Lower leg skin (tissue), 4 donors: ENCODE measurements around the gene THADA. TPM values are rescaled to one million over a fixed set of nuclear protein-coding genes. Genes with fewer than 3 reads are reported as not detected.

ENCODE experiments used
- DNase-seq, 2 donors: peaks; one replicate each; pipeline ENCODE4 v3.0.0-alpha.2; 2019; ENCODE audit warnings: low spot score in 2 of 2
- H3K4me3 ChIP-seq: fragments of 200-600 bp; sonication (generic); 2 replicates; pipeline ENCODE4 v1.5.1; 2017; ENCODE audit warnings: mild to moderate bottlenecking, low read depth; ENCODE audit not compliant: poor library complexity, severe bottlenecking
- CTCF ChIP-seq, 3 donors: fragments of 450-650 bp; IDR thresholded peaks; one replicate each; pipeline ENCODE4 v1.5.1; 2016; ENCODE audit warnings: antibody characterized with exemption in 3 of 3, mild to moderate bottlenecking in 3 of 3, moderate library complexity in 2 of 3
- POLR2A ChIP-seq, 2 donors: fragments of 450-650 bp; IDR thresholded peaks; one replicate each; pipeline ENCODE4 v1.6.1; 2016 to 2017; ENCODE audit warnings: antibody characterized with exemption in 2 of 2, mild to moderate bottlenecking in 1 of 2, moderate library complexity in 1 of 2
- WGBS, 2 donors: methylation state at CpG; one replicate each; pipeline ENCODE4 v1.1.5; 2018; 5-methylcytosine and 5-hydroxymethylcytosine counted together
- intact Hi-C: fragments of 100-400 bp; cut with DNase I; formaldehyde crosslinking; loops from one replicate; pipeline ENCODE4 v1.15.0; 2023; ENCODE audit warnings: low total_unique reads
- total RNA-seq, 4 donors: library from RNA; depleted of rRNA; stranded (reverse); fragments of >200 nt; gene quantifications; one replicate each; pipeline ENCODE4 v1.1.0, GENCODE V29; 2016

THADA gene
- total RNA-seq, 4 donors from 2014 or later: 19.5 to 26.4 (median 22.2) TPM

GRCh38 chr2:43455731-43456642, 139.9 kb downstream of the THADA start:
- DNase-seq: no peak
- TF ChIP-seq CTCF (IDR thresholded peaks at IDR 0.05): no peak
- no peak for TF ChIP-seq POLR2A (IDR thresholded peaks at IDR 0.05)
- intact Hi-C loops: no loop called here
- no peak overlapping the region for H3K4me3 ChIP-seq
- 70 to 74% methylated on average over 6 of the region's 6 CpGs for WGBS, 2 donors

- TF ChIP-seq CTCF (IDR thresholded peaks at IDR 0.05): no peak
- TF ChIP-seq POLR2A (IDR thresholded peaks at IDR 0.05): no peak
- 94 to 95% methylated on average over 5 of the region's 5 CpGs for WGBS, 2 donors
- intact Hi-C loops: no loop called here
Measured at GRCh38 chr2:43455296-43455695, 140.5 kb downstream of the THADA start.

GRCh38 chr2:43454791-43455190, 141.0 kb downstream of the THADA start:
- intact Hi-C loops: no loop called here
- WGBS, 2 donors: 82 to 88% methylated on average over 2 of the region's 2 CpGs

More at GRCh38 chr2:43455296-43455695, 140.5 kb downstream of the THADA start:
- no peak overlapping the region for H3K4me3 ChIP-seq
- no peak for DNase-seq

GRCh38 chr2:43453179-43454170, 142.4 kb downstream of the THADA start:
- no peak overlapping the region for H3K4me3 ChIP-seq
- TF ChIP-seq POLR2A (IDR thresholded peaks at IDR 0.05) (no peak), CTCF (IDR thresholded peaks at IDR 0.05) (no peak)
- WGBS, 2 donors: 68 to 70% methylated on average over 6 of the region's 6 CpGs
- intact Hi-C loops: no loop called here
- no peak for DNase-seq

More at GRCh38 chr2:43454791-43455190, 141.0 kb downstream of the THADA start:
- no peak for DNase-seq
- TF ChIP-seq POLR2A (IDR thresholded peaks at IDR 0.05) (no peak), CTCF (IDR thresholded peaks at IDR 0.05) (no peak)
- H3K4me3 ChIP-seq: no peak overlapping the region

- no peak for TF ChIP-seq CTCF (IDR thresholded peaks at IDR 0.05)
- TF ChIP-seq POLR2A (IDR thresholded peaks at IDR 0.05): no peak
- H3K4me3 ChIP-seq: no peak overlapping the region
- intact Hi-C loops: no loop called here
- 47 to 57% methylated on average over 1 of the region's 1 CpG for WGBS, 2 donors
- DNase-seq: no peak
Measured at GRCh38 chr2:43452318-43452731, 143.5 kb downstream of the THADA start.
